TTC549 (cell line): Measurements from ENCODE around the gene CCDC88B.
"Not testable (repeated sequence)": the region's sequence is repeated elsewhere in the genome, so short reads cannot be mapped to it uniquely, and the experiment has no call there.

Experiments used
- FAIRE-seq: peaks from 2 replicates; lab custom pipeline; 2012; peaks lifted over from hg19 to GRCh38; lab: Jason Lieb, UNC

The CCDC88B gene

GRCh38 chr11:64304316-64305072 lies 35.5 kb upstream of the CCDC88B start:
- peak; percentile 46 for FAIRE-seq

GRCh38 chr11:64305075-64305690 lies 34.8 kb upstream of the CCDC88B start, which contains the start of gene ESRRA:
Gene ESRRA (plus strand): TSS chr11:64305524. CDS start chr11:64307180, 1,656 bp downstream.
- peak; percentile 82 for FAIRE-seq

- FAIRE-seq = no peak
Measured at GRCh38 chr11:64305691-64306562, 34.1 kb upstream of the CCDC88B start.

GRCh38 chr11:64306563-64306875 lies 33.5 kb upstream of the CCDC88B start:
- no peak for FAIRE-seq

GRCh38 chr11:64306876-64307622 lies 33.0 kb upstream of the CCDC88B start:
- FAIRE-seq = no peak

- FAIRE-seq = not testable (repeated sequence)
Measured at GRCh38 chr11:64307795-64308194, 32.2 kb upstream of the CCDC88B start.

GRCh38 chr11:64312947-64313346 lies 27.1 kb upstream of the CCDC88B start:
- FAIRE-seq = no peak

- no peak for FAIRE-seq
Measured at GRCh38 chr11:64313491-64314145, 26.4 kb upstream of the CCDC88B start.

- no peak for FAIRE-seq
Measured at GRCh38 chr11:64314146-64314804, 25.7 kb upstream of the CCDC88B start.

GRCh38 chr11:64314805-64315561 lies 25.0 kb upstream of the CCDC88B start:
- no peak for FAIRE-seq

- not testable (repeated sequence) for FAIRE-seq
Measured at GRCh38 chr11:64315667-64316526, 24.1 kb upstream of the CCDC88B start.

- no peak for FAIRE-seq
Measured at GRCh38 chr11:64316672-64317324, 23.2 kb upstream of the CCDC88B start.

GRCh38 chr11:64317325-64317960 lies 22.6 kb upstream of the CCDC88B start, which contains the start of gene TRMT112:
Gene TRMT112 (minus strand): TSS chr11:64317559. CDS start chr11:64317526, 33 bp downstream.
- peak; percentile 84 for FAIRE-seq

- FAIRE-seq = no peak
Measured at GRCh38 chr11:64317961-64318765, 21.8 kb upstream of the CCDC88B start, which contains the start of gene PRDX5. Gene PRDX5 (plus strand): TSS chr11:64318121. CDS start chr11:64318216, 95 bp downstream.

- FAIRE-seq = no peak
Measured at GRCh38 chr11:64318766-64319761, 20.9 kb upstream of the CCDC88B start.

GRCh38 chr11:64320556-64320955 lies 19.4 kb upstream of the CCDC88B start:
- FAIRE-seq = no peak
